ENCODE data around the gene POU3F3. TPM values are rescaled to one million over a fixed set of nuclear protein-coding genes. Genes with fewer than 3 reads are reported as not detected.

Gene POU3F3
- polyA plus RNA-seq (2013, experiment 1 of 2) = 3.4 TPM
- polyA plus RNA-seq (2013, experiment 2 of 2) = 2.5 TPM

DNA sequence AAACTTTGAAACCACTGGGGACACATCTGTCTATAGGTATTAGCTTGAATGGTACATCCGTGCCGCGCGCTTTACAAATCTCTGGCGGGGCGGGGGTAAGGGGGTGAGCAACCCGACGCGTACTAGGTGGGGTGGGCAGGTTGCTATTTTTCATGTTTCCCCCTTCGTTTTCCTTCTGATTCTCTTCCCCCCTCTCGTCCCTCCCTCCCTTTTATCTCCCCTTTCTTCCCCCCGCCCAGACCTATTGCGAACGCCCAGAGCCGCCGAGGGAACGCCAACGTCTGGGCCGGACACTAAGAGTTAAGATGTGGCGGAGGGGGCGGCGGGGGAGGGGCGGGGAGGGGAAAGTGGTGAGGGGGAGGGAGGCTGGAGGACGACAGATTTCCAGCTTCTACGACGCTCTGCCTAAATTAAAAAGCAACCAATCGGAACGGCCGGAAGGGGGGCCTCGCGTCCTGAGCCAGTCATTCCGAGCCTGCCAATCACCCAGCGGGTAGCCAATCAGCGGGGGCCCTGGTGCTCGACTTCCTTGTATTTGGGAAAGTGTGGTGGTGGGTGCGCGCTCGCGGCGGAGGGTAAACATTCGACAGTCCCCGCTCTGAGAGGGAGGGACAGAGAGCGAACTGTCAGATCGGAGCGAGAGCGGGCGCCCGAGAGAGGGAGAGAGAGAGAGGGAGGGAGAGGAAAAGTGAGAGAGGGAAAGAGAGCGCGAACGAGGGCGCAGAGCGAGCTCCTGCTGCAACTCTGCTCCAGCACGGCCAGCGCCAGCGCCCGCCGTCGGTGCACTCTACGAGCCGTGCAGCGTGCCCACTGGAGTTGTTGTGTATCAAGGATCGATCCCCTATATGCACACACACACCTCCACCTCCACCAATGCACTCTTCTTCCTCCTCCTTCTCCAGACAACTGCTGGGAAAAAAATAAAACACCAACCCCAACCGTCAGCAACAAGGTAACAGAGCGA lies at the start of gene POU3F3:
Gene POU3F3 (plus strand): TSS at position 582 of the 964 bp plus-strand sequence. CDS start 1,396 bp downstream, outside the sequence.
- peaks cover 8% of the 10 kb centered on the region for H3K4me1 ChIP-seq (ENCODE audit: control insufficient read depth, insufficient read depth, low read length, poor library complexity, severe bottlenecking)
- WGBS, 2 experiments (ENCODE audit: insufficient coverage in 2 of 2) = 1% methylated on average over 26 to 41 of the region's 65 CpGs
- peak within 1 kb of the TSS; percentile 34 for H3K4me3 ChIP-seq (ENCODE audit: extremely low read depth, insufficient read depth, low read length, poor library complexity, severe bottlenecking)
- H3K27ac ChIP-seq (ENCODE audit: low read depth, low read length, severe bottlenecking) = peak within 1 kb of the TSS; percentile 66
- H3K36me3 ChIP-seq (ENCODE audit: control insufficient read depth, insufficient read depth, low read length) = no peaks in the 10 kb centered on the region
- H3K9me3 ChIP-seq (ENCODE audit: control insufficient read depth, low read length) = no peaks in the 10 kb centered on the region

DNA sequence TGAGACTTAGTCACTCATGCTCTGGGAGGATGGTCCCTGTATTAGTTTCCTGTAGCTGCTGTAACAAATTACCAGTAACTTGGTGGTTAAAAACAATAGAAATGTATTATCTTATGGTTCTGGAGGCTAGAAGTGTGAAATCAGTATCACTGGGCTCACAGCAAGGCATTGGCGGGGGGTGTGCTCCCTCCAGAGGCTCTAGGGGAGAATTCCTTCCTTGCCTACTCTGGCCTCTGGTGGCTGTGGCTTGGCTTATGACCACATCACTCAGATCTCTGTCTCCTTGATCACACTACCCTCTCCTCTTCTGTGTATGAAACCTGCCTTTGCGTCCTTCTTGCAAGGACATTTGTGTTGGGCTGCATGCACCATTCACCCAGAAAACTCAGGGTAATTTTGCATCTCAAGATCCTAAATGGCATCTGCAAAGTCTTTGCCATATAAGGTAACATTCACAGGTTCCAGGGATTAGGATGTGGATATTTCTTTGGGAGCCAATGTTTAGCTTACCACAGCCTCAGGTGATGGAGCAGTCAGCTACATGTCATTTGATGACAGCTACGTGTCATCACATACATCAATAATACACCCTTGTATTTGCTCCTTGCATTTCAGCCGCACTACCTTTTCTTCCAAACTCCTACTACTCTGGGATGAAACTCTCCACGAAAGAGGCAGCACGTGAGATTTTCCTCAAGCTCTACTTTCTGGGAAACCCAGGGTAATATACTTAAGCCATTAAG lies 49.6 kb upstream of the POU3F3 start:
- Histone ChIP-seq H3K36me3 (ENCODE audit: control insufficient read depth, insufficient read depth, low read length) (no peaks in the 10 kb centered on the region), H3K4me1 (ENCODE audit: control insufficient read depth, insufficient read depth, low read length, poor library complexity, severe bottlenecking) (no peaks in the 10 kb centered on the region), H3K9me3 (ENCODE audit: control insufficient read depth, low read length) (no peaks in the 10 kb centered on the region), H3K4me3 (ENCODE audit: extremely low read depth, insufficient read depth, low read length, poor library complexity, severe bottlenecking) (no peak overlapping the region), H3K27ac (ENCODE audit: low read depth, low read length, severe bottlenecking) (no peak overlapping the region)
- WGBS, 2 experiments (ENCODE audit: insufficient coverage in 2 of 2) = 82 to 92% methylated on average over 4 of the region's 6 CpGs

DNA sequence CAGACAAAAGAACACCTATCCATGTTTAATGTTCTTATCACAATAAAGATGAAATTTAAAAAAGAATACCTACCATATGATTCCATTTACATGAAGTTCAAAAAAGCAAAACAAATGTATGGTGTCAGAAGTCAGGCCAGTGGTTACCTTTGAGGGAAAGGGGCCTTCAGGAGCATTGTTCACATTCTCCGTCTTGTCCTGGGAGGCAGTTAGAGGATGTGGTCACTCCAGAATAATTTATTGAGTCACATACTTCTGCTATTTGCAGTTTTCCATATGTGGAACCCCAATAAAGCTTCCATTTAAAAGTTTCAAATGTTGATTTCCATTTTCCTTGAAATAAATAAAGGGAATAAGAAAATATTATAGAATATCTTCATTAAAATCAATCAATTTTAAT lies 41.6 kb upstream of the POU3F3 start:
- Histone ChIP-seq H3K4me1 (ENCODE audit: control insufficient read depth, insufficient read depth, low read length, poor library complexity, severe bottlenecking) (no peaks in the 10 kb centered on the region), H3K9me3 (ENCODE audit: control insufficient read depth, low read length) (no peaks in the 10 kb centered on the region), H3K36me3 (ENCODE audit: control insufficient read depth, insufficient read depth, low read length) (no peaks in the 10 kb centered on the region), H3K4me3 (ENCODE audit: extremely low read depth, insufficient read depth, low read length, poor library complexity, severe bottlenecking) (no peak overlapping the region), H3K27ac (ENCODE audit: low read depth, low read length, severe bottlenecking) (no peak overlapping the region)
- WGBS, 2 experiments (ENCODE audit: insufficient coverage in 2 of 2) = 80% methylated on average over 1 of the region's 1 CpG; no CpG with 5 or more reads in 1 of the 2 experiments

GRCh38 chr2:104816143-104816542 lies 37.8 kb upstream of the POU3F3 start:
- no peak overlapping the region for H3K4me3 ChIP-seq (ENCODE audit: extremely low read depth, insufficient read depth, low read length, poor library complexity, severe bottlenecking)
- H3K27ac ChIP-seq (ENCODE audit: low read depth, low read length, severe bottlenecking) = no peak overlapping the region
- no peaks in the 10 kb centered on the region for H3K9me3 ChIP-seq (ENCODE audit: control insufficient read depth, low read length)
- no peaks in the 10 kb centered on the region for H3K36me3 ChIP-seq (ENCODE audit: control insufficient read depth, insufficient read depth, low read length)
- 94 to 100% methylated on average over 4 of the region's 5 CpGs for WGBS, 2 experiments (ENCODE audit: insufficient coverage in 2 of 2)
- no peaks in the 10 kb centered on the region for H3K4me1 ChIP-seq (ENCODE audit: control insufficient read depth, insufficient read depth, low read length, poor library complexity, severe bottlenecking)

- no peaks in the 10 kb centered on the region for H3K36me3 ChIP-seq (ENCODE audit: control insufficient read depth, insufficient read depth, low read length)
- no peak overlapping the region for H3K4me3 ChIP-seq (ENCODE audit: extremely low read depth, insufficient read depth, low read length, poor library complexity, severe bottlenecking)
- no peaks in the 10 kb centered on the region for H3K9me3 ChIP-seq (ENCODE audit: control insufficient read depth, low read length)
- no peaks in the 10 kb centered on the region for H3K4me1 ChIP-seq (ENCODE audit: control insufficient read depth, insufficient read depth, low read length, poor library complexity, severe bottlenecking)
- WGBS, 2 experiments (ENCODE audit: insufficient coverage in 2 of 2) = 86 to 96% methylated on average over 6 of the region's 6 CpGs
- H3K27ac ChIP-seq (ENCODE audit: low read depth, low read length, severe bottlenecking) = no peak overlapping the region
Observed at GRCh38 chr2:104818264-104818663, 35.7 kb upstream of the POU3F3 start.

- Histone ChIP-seq H3K4me3 (ENCODE audit: extremely low read depth, insufficient read depth, low read length, poor library complexity, severe bottlenecking) (no peak overlapping the region), H3K9me3 (ENCODE audit: control insufficient read depth, low read length) (no peaks in the 10 kb centered on the region), H3K36me3 (ENCODE audit: control insufficient read depth, insufficient read depth, low read length) (no peaks in the 10 kb centered on the region), H3K4me1 (ENCODE audit: control insufficient read depth, insufficient read depth, low read length, poor library complexity, severe bottlenecking) (no peaks in the 10 kb centered on the region), H3K27ac (ENCODE audit: low read depth, low read length, severe bottlenecking) (no peak overlapping the region)
- 76 to 88% methylated on average over 2 to 3 of the region's 3 CpGs for whole genome bisulfite sequencing, 2 experiments (ENCODE audit: insufficient coverage in 2 of 2)
Observed at GRCh38 chr2:104820126-104820525, 33.8 kb upstream of the POU3F3 start.

- Histone ChIP-seq H3K4me1 (ENCODE audit: control insufficient read depth, insufficient read depth, low read length, poor library complexity, severe bottlenecking) (no peaks in the 10 kb centered on the region), H3K27ac (ENCODE audit: low read depth, low read length, severe bottlenecking) (no peak overlapping the region), H3K4me3 (ENCODE audit: extremely low read depth, insufficient read depth, low read length, poor library complexity, severe bottlenecking) (no peak overlapping the region), H3K9me3 (ENCODE audit: control insufficient read depth, low read length) (no peaks in the 10 kb centered on the region), H3K36me3 (ENCODE audit: control insufficient read depth, insufficient read depth, low read length) (no peaks in the 10 kb centered on the region)
- WGBS, 2 experiments (ENCODE audit: insufficient coverage in 2 of 2) = 93% methylated on average over 2 of the region's 3 CpGs; no CpG with 5 or more reads in 1 of the 2 experiments
Observed at GRCh38 chr2:104825124-104825865, 28.6 kb upstream of the POU3F3 start.

DNA sequence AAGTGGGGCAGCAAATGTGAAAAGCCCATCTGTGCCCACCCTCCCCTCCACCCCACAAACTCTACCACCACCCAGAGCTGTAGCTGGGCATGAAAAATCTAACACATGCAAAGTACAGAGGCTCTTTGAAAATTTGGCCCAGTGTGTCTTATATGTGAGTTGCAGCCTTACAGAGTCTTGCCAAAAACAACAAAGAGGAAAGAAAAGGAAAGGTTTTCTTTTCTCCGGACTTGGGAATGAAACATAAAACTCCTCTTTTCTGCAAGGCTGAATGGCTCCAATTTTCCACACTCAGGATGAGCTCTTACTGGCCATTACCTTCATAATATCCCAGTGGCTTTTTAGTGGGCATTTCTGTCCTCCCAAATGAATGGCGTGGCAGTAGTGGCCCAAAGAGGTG lies 27.9 kb upstream of the POU3F3 start:
- Histone ChIP-seq H3K4me1 (ENCODE audit: control insufficient read depth, insufficient read depth, low read length, poor library complexity, severe bottlenecking) (no peaks in the 10 kb centered on the region), H3K4me3 (ENCODE audit: extremely low read depth, insufficient read depth, low read length, poor library complexity, severe bottlenecking) (no peak overlapping the region), H3K27ac (ENCODE audit: low read depth, low read length, severe bottlenecking) (no peak overlapping the region), H3K36me3 (ENCODE audit: control insufficient read depth, insufficient read depth, low read length) (no peaks in the 10 kb centered on the region), H3K9me3 (ENCODE audit: control insufficient read depth, low read length) (no peaks in the 10 kb centered on the region)
- 71 to 100% methylated on average over 1 to 2 of the region's 2 CpGs for WGBS, 2 experiments (ENCODE audit: insufficient coverage in 2 of 2)

- Histone ChIP-seq H3K36me3 (ENCODE audit: control insufficient read depth, insufficient read depth, low read length) (no peaks in the 10 kb centered on the region), H3K4me1 (ENCODE audit: control insufficient read depth, insufficient read depth, low read length, poor library complexity, severe bottlenecking) (no peaks in the 10 kb centered on the region), H3K27ac (ENCODE audit: low read depth, low read length, severe bottlenecking) (no peak overlapping the region), H3K4me3 (ENCODE audit: extremely low read depth, insufficient read depth, low read length, poor library complexity, severe bottlenecking) (no peak overlapping the region), H3K9me3 (ENCODE audit: control insufficient read depth, low read length) (no peaks in the 10 kb centered on the region)
- 75 to 85% methylated on average over 1 of the region's 1 CpG for WGBS, 2 experiments (ENCODE audit: insufficient coverage in 2 of 2)
Observed at GRCh38 chr2:104831742-104832141, 22.2 kb upstream of the POU3F3 start.

DNA sequence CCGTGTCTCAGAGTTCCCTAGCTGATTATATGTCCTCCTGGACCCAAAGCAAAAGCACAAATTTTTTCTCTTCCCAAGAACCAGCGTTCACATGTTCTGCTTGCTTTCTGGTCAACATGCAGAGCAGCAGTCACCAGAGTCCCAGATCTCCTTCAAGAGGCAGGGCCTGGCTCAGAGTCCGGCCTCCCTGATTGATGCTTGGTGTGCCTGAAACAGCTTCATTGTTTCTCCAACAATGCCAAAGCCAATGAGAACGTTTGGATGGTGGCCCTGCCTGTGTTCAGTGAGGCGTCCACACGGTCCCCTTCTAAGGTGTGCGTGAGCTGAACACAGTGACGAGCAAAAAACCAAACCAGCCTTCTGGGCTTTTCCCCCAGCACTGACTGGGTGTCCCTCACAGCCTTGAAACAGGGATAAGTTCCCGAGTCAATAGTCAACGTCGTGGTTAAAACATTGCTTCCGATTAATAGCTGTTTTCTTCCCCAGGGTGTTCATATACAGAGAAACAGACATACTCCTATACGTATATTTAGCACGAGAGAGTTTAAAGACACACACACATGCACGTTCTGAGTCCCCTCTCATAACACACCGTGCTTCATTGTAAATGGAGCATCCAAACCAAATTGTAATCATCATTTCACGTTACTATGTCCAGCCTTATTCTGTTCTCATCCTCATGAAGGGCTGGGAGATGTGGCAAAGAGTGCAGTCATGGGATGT lies 19.3 kb upstream of the POU3F3 start:
- H3K4me3 ChIP-seq (ENCODE audit: extremely low read depth, insufficient read depth, low read length, poor library complexity, severe bottlenecking) = no peak overlapping the region
- H3K4me1 ChIP-seq (ENCODE audit: control insufficient read depth, insufficient read depth, low read length, poor library complexity, severe bottlenecking) = no peaks in the 10 kb centered on the region
- H3K36me3 ChIP-seq (ENCODE audit: control insufficient read depth, insufficient read depth, low read length) = no peaks in the 10 kb centered on the region
- no peaks in the 10 kb centered on the region for H3K9me3 ChIP-seq (ENCODE audit: control insufficient read depth, low read length)
- WGBS, 2 experiments (ENCODE audit: insufficient coverage in 2 of 2) = 88 to 90% methylated on average over 15 to 16 of the region's 17 CpGs
- no peak overlapping the region for H3K27ac ChIP-seq (ENCODE audit: low read depth, low read length, severe bottlenecking)
